MM.1S (cell line): ENCODE measurements around the gene DYNC1LI1.

Experiments used
- EZH2 ChIP-seq: fragments of 300-600 bp; sonication (generic); optimal IDR thresholded peaks from 2 replicates; pipeline ENCODE3; 2017; ENCODE audit warnings: low read depth, mild to moderate bottlenecking, antibody characterized with exemption, low read length, mixed read lengths
- TF ChIP-seq, protein P1 (sequence below): fragments of 300-600 bp; sonication (generic); IDR thresholded peaks from 2 replicates; pipeline ENCODE4 v1.5.1; 2016; ENCODE audit warnings: antibody characterized with exemption, low read length, mixed read lengths

DNA sequence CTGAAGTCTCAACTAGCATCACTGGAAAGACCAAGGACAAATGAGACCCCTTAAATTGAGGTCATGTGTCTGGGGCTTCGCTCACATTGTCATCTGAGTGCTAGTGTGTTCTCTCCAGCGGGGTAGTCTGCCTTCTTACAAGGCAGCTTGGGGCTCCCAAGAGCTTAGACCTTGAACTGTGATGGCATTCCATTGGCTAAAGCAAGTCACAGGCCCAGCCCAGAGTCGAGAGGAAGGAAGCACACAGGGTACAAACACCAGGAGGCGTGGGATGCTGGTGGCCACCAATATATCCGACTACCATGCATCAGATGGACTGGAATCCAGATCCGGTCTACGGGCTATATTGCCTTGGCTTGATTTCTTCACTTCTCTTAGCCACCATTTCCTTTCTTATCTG, 31.5 kb upstream of the DYNC1LI1 start:
- TF ChIP-seq EZH2: no peak
- TF ChIP-seq, protein P1, sequence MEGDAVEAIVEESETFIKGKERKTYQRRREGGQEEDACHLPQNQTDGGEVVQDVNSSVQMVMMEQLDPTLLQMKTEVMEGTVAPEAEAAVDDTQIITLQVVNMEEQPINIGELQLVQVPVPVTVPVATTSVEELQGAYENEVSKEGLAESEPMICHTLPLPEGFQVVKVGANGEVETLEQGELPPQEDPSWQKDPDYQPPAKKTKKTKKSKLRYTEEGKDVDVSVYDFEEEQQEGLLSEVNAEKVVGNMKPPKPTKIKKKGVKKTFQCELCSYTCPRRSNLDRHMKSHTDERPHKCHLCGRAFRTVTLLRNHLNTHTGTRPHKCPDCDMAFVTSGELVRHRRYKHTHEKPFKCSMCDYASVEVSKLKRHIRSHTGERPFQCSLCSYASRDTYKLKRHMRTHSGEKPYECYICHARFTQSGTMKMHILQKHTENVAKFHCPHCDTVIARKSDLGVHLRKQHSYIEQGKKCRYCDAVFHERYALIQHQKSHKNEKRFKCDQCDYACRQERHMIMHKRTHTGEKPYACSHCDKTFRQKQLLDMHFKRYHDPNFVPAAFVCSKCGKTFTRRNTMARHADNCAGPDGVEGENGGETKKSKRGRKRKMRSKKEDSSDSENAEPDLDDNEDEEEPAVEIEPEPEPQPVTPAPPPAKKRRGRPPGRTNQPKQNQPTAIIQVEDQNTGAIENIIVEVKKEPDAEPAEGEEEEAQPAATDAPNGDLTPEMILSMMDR: no peak
